ENCODE measurements around the gene MBTD1.
A peak's percentile ranks its signal among the peaks of the same experiment; 100 is the strongest.
"Not testable (repeated sequence)": the region's sequence is repeated elsewhere in the genome, so short reads cannot be mapped to it uniquely, and the experiment has no call there.

The MBTD1 gene

DNA sequence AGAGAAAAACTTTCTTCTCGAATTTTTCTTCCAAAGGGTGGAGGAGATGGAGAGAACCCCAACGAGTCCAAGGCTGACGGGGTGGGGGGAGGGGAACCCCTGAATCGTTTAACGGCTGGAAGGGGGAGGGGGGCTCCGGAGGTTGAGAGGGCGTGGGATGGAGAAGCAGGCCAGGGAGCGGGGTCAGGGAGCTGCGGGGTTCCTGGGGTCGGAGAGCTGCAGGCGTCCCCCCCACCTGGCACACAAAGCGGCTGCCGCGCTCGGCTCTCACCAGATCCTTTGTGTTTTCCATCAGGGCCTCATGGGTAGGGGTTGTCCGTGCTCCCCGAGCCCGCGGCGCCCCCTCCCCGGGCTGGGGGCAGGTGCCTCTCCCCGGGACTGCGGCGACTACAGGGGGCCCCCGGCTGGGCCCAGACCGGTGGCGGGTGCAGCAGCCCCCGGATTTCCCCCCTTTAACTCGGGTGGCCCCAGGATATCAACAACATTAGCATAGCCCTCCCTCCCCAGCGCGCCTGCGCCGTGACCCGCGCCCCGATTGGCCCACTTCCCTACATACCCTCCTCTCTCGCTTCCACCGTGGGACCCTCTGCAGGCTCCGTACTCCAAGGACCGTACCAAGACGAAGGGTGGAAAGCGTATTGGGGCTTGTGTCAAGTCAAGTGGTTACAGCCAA, at the start of gene MBTD1:
TSS of gene MBTD1 (minus strand) at position 486 of the 673 bp plus-strand sequence. CDS start 34,888 bp downstream, outside the sequence.
- DNase-seq, result peak; percentile 97 to 98

DNA sequence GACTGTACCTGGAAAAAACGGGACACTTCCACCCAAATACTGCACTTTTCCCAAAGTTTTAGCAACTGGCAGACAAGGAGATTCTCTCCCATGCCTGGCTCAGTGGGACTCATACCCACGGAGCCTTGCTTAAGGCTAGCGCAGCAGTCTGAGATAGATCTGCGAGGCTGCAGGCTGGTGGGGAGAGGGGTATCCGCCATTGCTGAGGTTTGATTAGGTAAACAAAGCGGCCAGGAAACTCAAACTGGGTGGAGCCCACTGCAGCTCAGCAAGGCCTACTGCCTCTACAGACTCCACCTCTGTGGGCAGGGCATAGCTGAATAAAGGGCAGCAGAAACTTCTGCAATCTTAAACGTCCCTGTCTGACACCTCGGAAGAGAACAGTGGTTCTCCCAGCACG, 45.3 kb upstream of the MBTD1 start:
- no peak for DNase-seq

DNA sequence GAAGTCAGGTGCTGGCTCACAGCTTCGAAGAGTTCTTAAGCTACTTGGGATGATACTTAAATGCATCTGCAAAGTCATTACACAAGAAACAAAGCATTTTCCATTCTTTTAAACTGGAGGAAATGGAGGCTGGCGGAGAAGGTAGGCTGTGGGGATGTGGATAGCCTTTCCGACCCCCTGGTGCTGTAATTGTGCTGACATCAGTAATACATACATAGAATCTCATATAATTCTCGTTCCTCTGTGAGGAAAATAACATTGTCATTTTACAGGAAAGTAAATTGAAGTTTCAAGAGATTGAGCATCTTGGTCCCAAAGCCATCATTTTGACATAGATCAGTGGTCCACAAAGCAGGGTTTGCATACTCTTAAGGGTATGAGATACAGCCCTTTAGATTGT, 40.0 kb upstream of the MBTD1 start:
- no peak for DNase-seq

DNA sequence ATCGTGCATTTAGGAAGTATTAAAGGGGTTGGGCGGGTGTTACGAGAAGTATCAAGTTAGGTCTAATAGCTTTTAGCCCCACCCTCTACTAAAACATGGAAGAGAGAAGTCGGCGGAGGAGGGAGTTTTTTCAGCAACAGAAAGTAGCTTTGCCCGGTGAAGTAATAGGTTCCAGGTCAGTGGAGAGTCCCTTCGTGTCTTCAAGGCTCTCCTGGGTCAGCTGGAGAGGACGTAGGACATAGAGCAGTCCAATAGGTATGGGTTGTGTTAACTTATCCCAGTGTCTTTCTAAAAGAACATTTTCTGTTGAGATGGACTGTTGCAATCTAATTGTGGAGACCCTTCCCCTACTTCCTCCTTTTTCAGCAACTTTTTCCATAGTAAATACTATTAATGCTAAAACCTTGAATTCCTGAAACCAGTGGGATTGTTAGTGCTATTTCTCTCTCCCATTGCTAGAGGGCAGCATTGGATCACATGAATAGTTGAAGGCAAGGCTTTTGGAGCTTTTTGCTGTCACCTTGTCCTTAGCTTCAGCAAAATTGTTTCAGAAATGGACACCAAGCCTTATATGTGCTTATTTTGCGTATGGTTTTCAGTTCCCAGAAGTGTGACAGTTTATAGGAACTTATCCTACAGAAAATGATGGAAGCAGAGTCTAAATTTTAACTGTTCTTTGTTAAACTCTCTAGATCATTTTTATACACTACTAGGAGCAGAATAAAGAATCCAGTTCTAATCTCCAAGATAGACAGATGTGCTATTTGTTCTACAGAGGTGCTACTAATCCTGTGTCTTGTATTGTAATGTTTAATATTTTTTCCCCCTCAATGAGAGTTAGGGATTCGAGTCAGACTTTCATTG, 38.9 kb upstream of the MBTD1 start:
- peak; percentile 21 to 27 for DNase-seq

DNA sequence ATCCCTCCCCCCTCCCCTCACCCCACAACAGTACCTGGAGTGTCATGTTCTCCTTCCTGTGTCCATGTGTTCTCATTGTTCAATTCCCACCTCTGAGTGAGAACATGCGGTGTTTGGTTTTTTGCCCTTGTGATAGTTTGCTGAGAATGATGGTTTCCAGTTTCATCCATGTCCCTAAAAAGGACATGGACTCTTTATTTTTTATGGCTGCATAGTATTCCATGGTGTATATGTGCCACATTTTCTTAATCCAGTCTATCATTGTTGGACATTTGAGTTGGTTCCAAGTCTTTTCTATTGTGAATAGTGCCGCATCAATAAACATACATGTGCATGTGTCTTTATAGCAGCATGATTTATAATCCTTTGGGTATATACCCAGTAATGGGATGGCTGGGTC, 34.5 kb upstream of the MBTD1 start:
- DNase-seq, result not testable (repeated sequence)

DNA sequence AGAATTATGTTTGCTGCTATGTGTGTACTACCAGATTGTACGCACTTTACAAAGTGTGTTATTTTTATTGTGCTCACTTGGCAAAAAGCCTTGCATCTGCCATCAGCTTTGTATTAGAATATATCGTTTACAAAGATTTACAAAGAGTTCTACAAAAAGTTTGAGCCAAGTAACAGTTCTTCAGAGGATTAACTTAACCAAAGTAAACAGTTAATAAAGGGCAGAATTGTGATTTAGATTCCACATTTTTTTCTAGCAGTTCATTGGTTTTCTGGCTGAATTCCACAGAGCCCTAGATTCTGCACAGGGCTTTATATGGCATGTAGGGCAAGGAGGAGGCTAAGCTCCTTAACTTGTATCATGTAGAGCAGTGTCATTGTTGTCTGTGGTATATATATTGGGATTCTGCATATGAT, 29.9 kb upstream of the MBTD1 start:
- DNase-seq, result no peak

DNA sequence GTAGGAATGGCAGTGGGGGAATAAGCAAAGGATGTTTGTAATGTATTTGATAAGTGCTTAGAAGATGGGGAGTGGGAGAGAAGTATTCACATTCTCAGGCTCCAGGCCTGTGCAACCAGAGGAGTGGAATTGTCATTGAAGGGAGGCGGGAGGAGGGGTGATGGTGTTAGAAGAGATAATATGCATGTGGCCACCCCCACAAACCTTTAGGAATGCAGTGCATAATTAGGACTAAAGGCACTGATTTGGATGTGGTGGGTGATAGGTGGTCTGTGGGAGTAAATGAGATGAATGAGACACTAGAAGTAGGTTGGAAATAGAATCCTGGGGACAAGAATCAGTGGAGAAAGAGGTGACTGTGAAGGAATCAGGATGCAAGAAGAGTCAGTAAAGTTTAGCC, 27.6 kb upstream of the MBTD1 start:
- no peak for DNase-seq

DNA sequence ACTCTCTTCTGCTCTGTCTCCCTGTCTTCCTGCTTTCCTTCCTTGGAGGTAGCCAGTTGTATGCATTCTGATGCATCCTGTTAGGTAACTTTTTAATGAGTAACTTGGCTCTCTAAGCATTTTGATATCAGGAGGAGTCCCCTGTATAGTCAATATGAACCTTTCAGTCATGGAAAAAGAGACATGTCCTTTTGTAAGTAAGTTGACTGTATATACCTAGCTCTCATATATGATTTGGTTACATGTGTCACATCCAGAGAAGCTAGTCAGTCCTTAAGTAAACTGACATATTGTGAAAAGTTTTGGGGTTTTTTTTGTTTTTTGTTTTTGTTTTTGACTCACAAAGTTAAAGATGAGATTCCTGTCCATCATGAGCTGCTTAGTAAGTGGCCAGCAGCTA, 19.3 kb upstream of the MBTD1 start:
- DNase-seq, result no peak

DNA sequence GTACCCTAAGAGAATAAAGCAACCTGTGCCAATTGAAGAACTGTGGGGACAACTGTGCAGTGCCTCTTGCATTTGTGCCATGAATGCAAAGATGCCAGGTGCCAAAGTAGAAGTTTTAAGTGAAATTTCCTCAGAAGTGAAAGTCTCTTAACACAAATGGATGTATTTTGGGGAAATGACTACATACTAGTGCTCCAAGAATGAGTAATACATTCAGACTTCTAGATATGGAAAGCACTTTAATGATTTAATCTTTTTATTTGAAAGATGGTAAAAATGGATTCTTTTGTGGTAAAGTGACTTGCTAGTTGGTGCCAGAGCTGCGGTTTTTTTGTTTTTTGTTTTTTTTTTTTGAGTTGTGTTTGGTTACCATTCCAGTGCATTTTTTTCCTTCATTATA, 15.5 kb upstream of the MBTD1 start:
- no peak for DNase-seq

DNA sequence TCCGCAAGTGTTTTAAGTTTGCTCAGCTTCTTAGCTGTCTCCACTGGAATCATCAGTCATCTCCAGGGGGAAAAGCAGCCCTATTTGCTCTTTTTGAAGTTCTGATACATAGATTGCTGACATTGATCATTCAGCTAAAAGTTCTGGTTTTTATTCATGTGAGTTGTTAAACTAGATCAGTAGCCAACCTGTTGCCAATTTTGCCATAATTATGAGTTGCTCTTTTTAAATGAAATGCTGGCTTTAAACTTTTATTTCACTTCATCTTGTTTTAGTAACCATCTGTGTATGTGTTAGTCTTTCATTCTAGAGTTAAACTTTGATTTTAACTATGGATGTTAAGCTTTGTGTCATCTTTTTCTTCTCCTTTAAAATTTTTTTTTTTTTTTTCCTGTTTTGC, 13.0 kb upstream of the MBTD1 start:
- no peak for DNase-seq

DNA sequence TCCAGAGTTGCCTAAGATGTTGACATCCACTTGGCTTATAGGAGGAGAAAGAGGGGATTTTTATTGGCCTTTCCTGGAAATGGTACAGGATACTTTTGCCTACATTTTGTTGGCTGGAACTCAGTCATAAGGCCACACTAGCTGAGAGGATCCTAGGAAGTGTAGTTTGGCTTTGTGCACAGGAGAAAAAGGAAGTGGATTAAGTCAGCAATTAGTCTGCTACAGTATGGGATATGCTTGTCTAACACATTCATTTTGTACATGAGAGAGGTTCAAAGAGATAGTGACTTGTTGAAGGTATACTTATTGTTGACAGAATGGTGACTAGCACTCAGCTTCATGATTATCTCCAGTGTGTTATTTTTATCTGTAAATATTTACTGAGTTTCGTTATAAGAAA, 10.8 kb upstream of the MBTD1 start:
- no peak for DNase-seq

DNA sequence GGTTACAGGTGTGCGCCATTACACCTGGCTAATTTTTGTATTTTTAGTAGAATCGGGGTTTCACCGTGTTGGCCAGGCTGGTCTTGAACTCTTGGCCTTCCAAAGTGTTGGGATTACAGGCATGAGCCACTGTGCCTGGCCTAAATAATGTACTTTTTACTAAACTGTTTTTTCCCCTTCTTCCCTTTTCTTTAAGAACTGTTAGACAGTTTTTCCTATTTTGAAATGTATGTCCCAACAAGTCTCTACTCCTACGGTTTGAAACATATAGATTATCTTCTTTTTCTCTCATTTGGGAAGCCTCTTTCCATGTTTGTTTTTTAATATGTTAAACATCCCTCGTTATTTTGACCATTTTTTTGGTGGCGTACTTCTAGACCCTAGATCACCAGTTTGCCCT, 10.1 kb upstream of the MBTD1 start:
- DNase-seq, result no peak

DNA sequence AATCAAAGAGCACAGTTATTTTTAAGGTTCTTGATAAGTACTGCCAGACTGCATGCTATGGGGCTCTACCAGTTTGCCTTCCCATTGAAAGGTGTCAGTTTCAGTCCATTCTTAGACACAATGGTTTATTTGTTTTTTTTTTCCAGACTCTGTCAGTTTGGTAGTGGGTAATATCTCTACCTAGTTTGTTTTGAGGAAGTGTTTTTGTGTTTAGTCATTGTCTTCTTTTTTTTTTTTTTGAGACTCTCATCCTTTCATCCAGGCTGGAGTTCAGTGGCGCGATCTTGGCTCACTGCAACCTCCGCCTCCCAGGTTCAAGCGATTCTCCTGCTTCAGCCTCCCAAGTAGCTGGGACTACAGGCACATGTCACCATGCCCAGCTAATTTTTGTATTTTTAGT, 4.6 kb upstream of the MBTD1 start:
- not testable (repeated sequence) for DNase-seq

DNA sequence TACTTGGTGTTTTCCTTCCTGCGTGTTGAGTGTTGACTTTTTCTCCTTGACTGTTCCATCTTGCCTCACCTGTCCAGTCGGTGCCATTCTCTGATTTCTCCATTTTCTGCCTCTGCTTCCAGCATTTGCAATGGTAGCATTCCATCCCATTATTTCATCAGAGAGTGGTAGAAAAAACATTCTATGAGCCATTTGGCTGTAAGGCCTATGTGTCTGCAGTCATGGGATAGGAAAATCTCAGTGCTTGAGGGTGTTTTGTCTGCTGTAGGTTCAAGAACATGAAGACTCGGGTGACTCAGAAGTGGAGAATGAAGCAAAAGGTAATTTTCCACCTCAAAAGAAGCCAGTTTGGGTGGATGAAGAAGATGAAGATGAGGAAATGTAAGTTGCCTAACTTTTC, 3.2 kb upstream of the MBTD1 start:
- no peak for DNase-seq

DNA sequence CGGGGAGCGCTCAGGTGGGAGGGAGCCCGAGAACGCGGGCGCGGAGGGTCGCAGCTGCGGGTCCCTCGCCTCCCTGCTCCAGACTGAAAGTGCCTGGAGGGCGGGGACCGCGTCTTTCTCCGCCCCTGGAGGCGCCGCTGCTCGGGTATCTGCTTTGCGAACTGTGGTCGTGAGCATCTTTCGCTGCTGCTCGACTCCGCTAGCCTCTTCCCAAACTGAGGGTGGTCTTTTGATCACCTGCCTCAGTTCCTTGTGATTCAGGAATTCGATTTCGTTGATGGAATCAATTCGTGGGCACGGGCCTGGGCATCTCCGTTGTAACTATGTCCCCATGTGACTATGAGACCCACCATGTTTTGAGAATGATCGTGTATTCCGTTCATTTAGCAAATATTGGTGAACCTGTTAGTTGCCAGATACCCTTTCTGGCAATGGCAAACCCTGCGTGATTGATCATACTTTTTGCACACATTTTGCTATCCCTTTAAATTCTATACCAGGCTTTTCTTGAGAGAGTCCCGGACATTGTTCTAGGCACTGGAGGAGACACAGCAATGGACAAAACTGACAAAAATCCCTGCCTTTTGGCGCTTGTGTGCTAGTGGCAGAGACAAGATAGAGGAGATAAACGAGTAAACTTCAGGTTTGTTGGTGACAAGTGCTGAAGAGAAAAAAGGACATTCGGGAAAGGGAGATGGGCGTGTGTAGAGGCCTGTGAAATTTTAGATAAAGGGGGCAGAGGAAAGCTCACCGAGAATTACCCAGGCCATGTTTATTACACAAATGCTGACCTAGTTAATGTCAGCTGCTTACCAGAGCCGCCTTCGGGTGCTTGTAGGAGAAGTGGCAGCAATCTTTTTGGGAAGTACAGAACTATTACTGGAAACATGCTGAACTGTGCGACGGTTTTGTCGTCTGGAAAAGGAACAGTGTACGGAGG, 1.4 kb upstream of the MBTD1 start:
- peak; percentile 8 to 61 for DNase-seq

DNA sequence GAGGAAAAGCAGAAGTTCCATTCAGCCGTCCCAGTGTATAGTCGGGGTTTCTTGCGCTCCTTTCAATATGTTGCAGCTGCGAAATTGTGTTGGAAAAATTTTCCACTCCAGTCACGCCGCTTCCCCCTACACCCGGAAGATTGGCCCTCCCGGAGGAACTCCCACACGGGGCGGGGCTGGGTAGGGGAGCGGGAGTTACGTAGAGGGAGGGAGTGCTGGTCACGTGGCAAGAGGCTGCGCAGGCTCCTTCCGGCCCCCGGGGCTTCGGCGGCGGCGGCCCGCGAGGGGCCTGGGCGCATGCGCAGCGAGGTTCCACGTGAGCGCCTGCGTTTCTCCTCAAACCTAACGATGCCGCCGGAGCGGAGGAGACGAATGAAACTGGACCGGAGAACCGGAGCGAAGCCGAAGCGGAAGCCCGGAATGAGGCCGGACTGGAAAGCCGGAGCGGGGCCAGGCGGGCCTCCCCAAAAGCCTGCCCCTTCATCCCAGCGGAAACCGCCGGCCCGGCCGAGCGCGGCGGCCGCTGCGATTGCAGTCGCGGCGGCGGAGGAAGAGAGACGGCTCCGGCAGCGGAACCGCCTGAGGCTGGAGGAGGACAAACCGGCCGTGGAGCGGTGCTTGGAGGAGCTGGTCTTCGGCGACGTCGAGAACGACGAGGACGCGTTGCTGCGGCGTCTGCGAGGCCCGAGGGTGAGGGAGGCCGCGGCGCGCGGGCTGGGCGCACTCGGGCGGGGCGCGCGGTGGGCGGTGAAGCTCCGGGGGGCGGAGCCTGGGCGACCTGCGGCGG, 581 bp upstream of the MBTD1 start, which contains the start of gene UTP18:
TSS of gene UTP18 (plus strand) at position 310 of the 787 bp plus-strand sequence. CDS start at position 349, 39 bp downstream.
- peak; percentile 97 to 98 for DNase-seq

DNA sequence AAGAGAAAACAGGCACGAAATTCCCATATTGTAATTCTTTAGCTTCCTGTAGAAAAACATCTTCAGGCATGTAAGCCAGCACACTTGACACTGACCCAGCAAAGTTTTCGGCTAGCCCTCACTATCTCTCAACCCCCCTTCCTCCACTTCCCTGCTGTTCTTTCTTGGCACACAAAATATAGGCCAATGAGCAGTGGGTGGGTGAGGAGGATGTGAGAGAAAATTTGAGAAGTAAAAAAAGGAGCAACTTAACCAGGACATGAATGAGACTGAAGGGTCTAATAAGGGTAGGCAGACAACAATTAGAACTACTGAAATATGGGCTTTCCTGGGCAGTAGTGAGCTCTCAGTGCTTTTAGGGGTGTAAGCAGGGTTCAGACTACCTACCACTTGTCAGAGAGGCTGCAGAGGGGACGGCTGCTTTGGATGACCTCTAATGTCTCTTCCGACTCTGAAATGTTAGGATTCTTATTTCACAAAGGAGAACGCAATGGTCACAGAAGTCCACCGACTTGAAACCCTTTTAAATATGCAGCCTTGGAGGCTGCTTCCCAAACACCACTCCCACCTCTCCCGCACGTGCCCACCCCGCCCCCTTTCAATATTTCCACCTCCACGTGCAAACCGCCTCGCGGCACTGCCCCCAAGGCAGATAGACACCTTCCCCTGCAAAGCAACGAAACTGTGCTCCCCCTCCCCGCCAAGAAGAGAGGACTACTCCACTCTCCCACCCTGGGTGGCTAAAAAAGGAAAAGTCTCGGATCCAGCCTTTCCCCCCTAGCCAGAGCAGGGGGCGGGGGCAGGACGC, 889 bp downstream of the MBTD1 start:
- DNase-seq, result peak in 1 of 2 experiments; percentile 14

DNA sequence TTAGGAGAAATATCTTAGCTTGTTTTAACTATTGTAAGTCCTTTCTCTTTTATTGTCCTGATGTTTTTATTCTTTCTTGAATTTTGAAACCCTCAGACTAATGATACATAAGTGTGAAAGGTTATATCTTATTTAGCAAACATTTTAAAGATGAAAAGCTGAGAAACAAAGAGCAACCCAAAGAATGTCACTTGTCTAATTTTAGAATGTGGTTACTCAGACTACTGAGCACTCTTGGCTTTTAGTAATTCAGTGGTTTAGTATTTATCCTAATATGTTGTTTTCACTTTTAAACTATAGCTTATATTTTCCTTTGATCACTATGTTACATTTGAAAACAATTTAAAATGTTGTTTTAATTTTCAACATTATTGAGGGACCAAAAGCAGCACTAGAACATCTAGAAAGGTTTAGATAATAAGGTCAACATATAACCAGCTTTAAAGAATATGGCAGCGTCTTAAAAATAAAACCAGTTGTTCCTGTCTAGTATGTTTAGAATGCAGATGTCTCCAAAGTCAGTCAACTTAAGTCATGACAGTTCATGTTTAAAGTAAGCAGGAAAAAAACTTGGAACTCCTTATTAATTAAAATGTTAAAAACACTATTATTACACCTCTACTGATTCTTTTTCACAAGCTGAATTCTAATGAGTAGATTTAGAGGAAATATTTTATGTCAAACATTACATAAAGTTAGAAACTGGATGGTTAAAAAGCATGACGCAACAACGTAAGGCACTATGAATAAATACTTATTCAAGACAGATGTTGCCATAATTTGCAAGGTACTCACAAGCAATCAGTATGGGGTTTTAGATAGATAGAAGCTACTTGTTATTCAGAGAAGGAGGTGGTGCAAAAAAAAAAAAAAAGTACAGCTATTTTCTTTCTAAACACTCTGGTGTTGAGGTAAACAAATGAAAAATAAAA, 2.4 kb downstream of the MBTD1 start:
- no peak for DNase-seq

DNA sequence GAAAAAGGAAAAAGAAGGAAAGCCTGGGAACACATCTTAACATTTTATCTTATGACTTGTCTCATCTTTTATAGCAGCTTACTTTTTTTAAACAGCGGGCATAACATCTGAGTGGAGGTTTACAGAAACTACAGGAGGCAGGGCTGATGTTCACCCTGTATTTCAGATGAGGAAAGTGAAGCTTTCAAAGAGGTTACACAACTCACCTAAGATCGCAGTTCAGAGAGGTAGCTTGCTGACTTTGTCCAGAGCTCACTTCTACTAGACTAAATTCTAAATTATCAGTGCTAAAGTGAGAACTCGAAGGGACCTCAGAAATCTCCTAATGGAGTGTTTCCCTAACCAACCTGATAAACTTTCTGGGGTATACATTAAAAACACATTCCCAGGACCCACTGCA, 3.7 kb downstream of the MBTD1 start:
- no peak for DNase-seq

DNA sequence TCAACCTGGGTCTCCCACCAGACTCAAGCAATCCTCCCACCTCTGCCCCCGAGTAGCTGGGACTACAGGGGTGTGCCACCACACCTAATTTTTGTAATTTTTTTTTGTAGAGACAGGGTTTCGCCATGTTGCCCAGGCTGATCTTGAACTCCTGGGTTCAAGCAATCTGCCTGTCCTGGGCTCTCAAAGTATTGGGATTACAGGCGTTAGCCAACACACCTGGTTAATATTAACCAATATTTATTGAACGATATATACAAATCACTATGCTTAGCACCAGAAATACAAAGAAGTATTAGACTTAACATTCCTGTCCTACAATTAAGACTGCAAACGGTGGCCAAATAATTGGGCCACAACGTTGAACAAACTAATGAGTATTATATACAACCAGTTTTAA, 4.2 kb downstream of the MBTD1 start:
- no peak for DNase-seq

All from SHP77 (cell line).